Mammary epithelial cell (primary cell): ENCODE results near the gene RBM42.

Experiments used
- CTCF ChIP-seq, 2 donors: IDR thresholded peaks in 1 of 2; conservative IDR thresholded peaks in 1 of 2; 2 replicates each; pipeline ENCODE4 v1.5.1; 2011 to 2012; ENCODE audit warnings: inconsistent platforms in 2 of 2, low read length in 2 of 2, mild to moderate bottlenecking in 2 of 2, control low read depth in 1 of 2, low read depth in 1 of 2; ENCODE audit not compliant: insufficient read depth in 1 of 2; ENCODE audit errors: extremely low read depth in 1 of 2
- EZH2 ChIP-seq: IDR thresholded peaks from 2 replicates; pipeline ENCODE4 v1.6.1; 2012; ENCODE audit warnings: low read length, inconsistent platforms, borderline replicate concordance

GRCh38 chr19:35628565-35629331 is at the start of gene RBM42:
- TF ChIP-seq CTCF (conservative IDR thresholded peaks at IDR 0.05 in 1 of 2, IDR thresholded peaks at IDR 0.05 in 1 of 2; ENCODE audit: extremely low read depth in 1 of 2, insufficient read depth in 1 of 2, low read depth in 1 of 2, low read length in 2 of 2) (no peak), EZH2 (no peak)
